HepG2 (cell line): ENCODE data around the gene CTXN1. TPM values are rescaled to one million over a fixed set of nuclear protein-coding genes. Genes with fewer than 3 reads are reported as not detected.
A peak's percentile ranks its signal among the peaks of the same experiment; 100 is the strongest.

Experiments
- ASH2L ChIP-seq: fragments of 300-600, 200-600 bp; sonication (generic); IDR thresholded peaks from 2 replicates; pipeline ENCODE4 v1.7.0; 2017; ENCODE audit warnings: low read depth, mild to moderate bottlenecking, moderate library complexity, mixed read lengths, low read length; ENCODE audit not compliant: insufficient read length
- CCAR2 ChIP-seq: fragments of 200-400 bp; formaldehyde crosslinking; optimal IDR thresholded peaks from 2 replicates; pipeline ENCODE3; 2018; ENCODE audit warnings: low read depth, mild to moderate bottlenecking, low read length, moderate library complexity
- ELK4 ChIP-seq: sonication (generic); formaldehyde crosslinking; IDR thresholded peaks from 2 replicates; pipeline ENCODE4 v1.9.0; 2021; ENCODE audit warnings: missing genetic modification reagents, borderline replicate concordance
- IKZF4 ChIP-seq: sonication (generic); formaldehyde crosslinking; IDR thresholded peaks from 2 replicates; pipeline ENCODE4 v1.5.1; 2020; ENCODE audit warnings: borderline replicate concordance, mild to moderate bottlenecking, low read depth, missing genetic modification reagents; ENCODE audit errors: not compliant biosample characterization
- JUN ChIP-seq: sonication (generic); formaldehyde crosslinking; IDR thresholded peaks from 2 replicates; pipeline ENCODE4 v1.4.0; 2020; ENCODE audit warnings: mild to moderate bottlenecking, missing genetic modification reagents
- KLF12 ChIP-seq: sonication (generic); formaldehyde crosslinking; IDR thresholded peaks from 2 replicates; pipeline ENCODE4 v1.4.0; 2020; ENCODE audit warnings: missing genetic modification reagents, borderline replicate concordance
- MLX ChIP-seq: IDR thresholded peaks from 2 replicates; pipeline ENCODE4 v1.6.1; 2016
- NFIC ChIP-seq: IDR thresholded peaks from 2 replicates; pipeline ENCODE4 v1.6.1; 2012; ENCODE audit warnings: mild to moderate bottlenecking, low read length, inconsistent platforms
- POLR2AphosphoS2 ChIP-seq: IDR thresholded peaks from 2 replicates; pipeline ENCODE4 v1.6.1; 2011; ENCODE audit warnings: low read depth, low read length, improper control_type of control experiment
- REL ChIP-seq: sonication (generic); formaldehyde crosslinking; conservative IDR thresholded peaks from 2 replicates; pipeline ENCODE4 v1.8.0; 2022; ENCODE audit warnings: mild to moderate bottlenecking, missing genetic modification reagents, moderate library complexity
- RFX3 ChIP-seq: IDR thresholded peaks from 2 replicates; pipeline ENCODE4 v1.6.1; 2016; ENCODE audit warnings: missing biosample characterization, missing genetic modification reagents
- RFX5 ChIP-seq: IDR thresholded peaks from 2 replicates; pipeline ENCODE4 v1.6.1; 2011; ENCODE audit warnings: low read depth, low read length, improper control_type of control experiment
- SP1 ChIP-seq, 2 experiments: fragments of 450-650 bp in 1 of 2; sonication (generic) in 1 of 2; formaldehyde crosslinking in 1 of 2; IDR thresholded peaks; 2 replicates each; pipeline versions ENCODE4 v1.4.0 to v1.6.1; 2016 to 2020; ENCODE audit warnings: missing genetic modification reagents in 1 of 2
- WIZ ChIP-seq: sonication (generic); formaldehyde crosslinking; IDR thresholded peaks from 2 replicates; pipeline ENCODE4 v1.5.1; 2020; ENCODE audit warnings: mild to moderate bottlenecking, missing genetic modification reagents
- ZFP37 ChIP-seq: sonication (generic); formaldehyde crosslinking; IDR thresholded peaks from 2 replicates; pipeline ENCODE4 v1.4.0; 2020; ENCODE audit warnings: missing genetic modification reagents, borderline replicate concordance
- ZNF234 ChIP-seq: sonication (generic); formaldehyde crosslinking; conservative IDR thresholded peaks from 2 replicates; pipeline ENCODE4 v1.5.1; 2020; ENCODE audit warnings: mild to moderate bottlenecking, missing genetic modification reagents
- ZNF33B ChIP-seq: sonication (generic); formaldehyde crosslinking; IDR thresholded peaks from 2 replicates; pipeline ENCODE4 v1.5.1; 2020; ENCODE audit warnings: mild to moderate bottlenecking, missing genetic modification reagents
- ZNF772 ChIP-seq: sonication (generic); formaldehyde crosslinking; IDR thresholded peaks from 2 replicates; pipeline ENCODE4 v1.5.0; 2020; ENCODE audit warnings: mild to moderate bottlenecking, missing genetic modification reagents
- polyA plus RNA-seq, 8 experiments: library from polyadenylated mRNA; depleted of rRNA in 3 of 8; stranded (reverse) in 7 of 8; unstranded in 1 of 8; fragments of >200 nt; fragmentation: Illumina TruSeq in 4 of 8; extraction: Trizol in 4 of 8; gene quantifications; 2 replicates each; pipeline versions ENCODE4 v1.2.1 to v1.2.3, GENCODE V29; 2011 to 2016; ENCODE audit warnings: low read depth in 4 of 8, missing spikeins in 1 of 8, mixed read lengths in 1 of 8; ENCODE audit not compliant: insufficient read depth in 1 of 8
- total RNA-seq, 5 experiments: library from RNA; depleted of rRNA; stranded (reverse); fragments of >200 nt; fragmentation: Illumina TruSeq; extraction: Trizol; gene quantifications; 2 replicates each; pipeline ENCODE4 v1.2.3, GENCODE V29; 2016; ENCODE audit warnings: low read depth in 1 of 5
- TF ChIP-seq, protein P1 (sequence below): sonication (generic); formaldehyde crosslinking; conservative IDR thresholded peaks from 2 replicates; pipeline ENCODE4 v1.8.0; 2022; ENCODE audit warnings: low read depth, missing genetic modification reagents
- TF ChIP-seq, protein P2 (sequence below): sonication (generic); formaldehyde crosslinking; IDR thresholded peaks from 2 replicates; pipeline ENCODE4 v1.5.0; 2020; ENCODE audit warnings: missing genetic modification reagents, mild to moderate bottlenecking, borderline replicate concordance
- TF ChIP-seq, protein P3 (sequence below): sonication (generic); formaldehyde crosslinking; IDR thresholded peaks from 2 replicates; pipeline ENCODE4 v1.4.0; 2020; ENCODE audit warnings: mild to moderate bottlenecking, missing genetic modification reagents

The CTXN1 gene
- total and polyA plus RNA-seq, 2 of the 13 experiments (the other 11 are each of a cell fraction or from before 2014, with no cell fraction given) = 0.11 TPM; not detected in 1

DNA sequence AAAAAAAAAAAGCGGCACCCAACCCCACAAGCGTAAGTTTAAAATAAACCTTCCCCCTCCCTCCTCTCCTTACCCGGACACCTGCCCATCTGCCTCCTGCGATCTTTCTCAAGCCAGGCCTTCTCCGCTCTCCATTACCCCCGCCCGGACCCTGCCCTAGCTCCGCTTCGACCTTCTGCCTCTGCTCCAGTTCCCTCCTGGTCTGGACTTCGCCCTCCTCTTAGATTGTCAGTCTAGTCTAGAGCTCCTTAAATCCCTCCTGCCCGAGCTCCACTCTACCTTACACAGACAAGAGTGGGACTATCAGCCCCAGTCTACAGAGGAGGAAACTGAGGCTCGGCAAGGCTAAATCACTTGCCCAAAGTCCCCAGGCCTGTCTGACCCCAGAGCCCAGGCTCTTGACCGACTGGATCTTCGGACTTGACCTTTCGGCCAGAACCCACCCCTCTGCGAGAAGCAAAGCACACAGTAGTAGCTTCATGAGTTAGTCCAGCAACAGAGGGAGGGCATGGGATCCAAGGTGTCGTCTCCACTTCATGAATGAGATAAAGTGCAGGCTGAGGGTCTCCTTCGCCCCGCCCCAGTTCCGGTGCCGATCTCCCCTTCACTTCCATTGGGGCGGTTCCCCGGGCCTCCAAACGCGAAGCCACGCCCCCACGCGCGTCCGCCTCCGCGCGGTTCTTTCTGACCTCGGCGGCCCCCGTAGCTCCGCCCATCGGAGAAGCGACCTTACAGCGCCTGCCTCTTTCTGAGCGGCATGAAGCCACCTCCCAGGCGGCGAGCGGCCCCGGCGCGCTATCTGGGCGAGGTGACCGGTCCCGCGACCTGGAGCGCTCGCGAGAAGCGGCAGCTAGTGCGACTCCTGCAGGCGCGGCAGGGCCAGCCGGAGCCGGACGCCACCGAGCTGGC is 6.1 kb downstream of the CTXN1 start, which contains the start of gene SNAPC2 (continued):
- TF ChIP-seq WIZ (no peak), ZNF772 (CRISPR knock-in tag) (peak; percentile 87; the same call in 1 of the 2 replicates), RFX3 (CRISPR knock-in tag) (no peak), ZNF33B (CRISPR knock-in tag) (no peak; the same call in 1 of the 2 replicates), MLX (CRISPR knock-in tag) (no peak), CCAR2 (no peak), IKZF4 (CRISPR knock-in tag) (peak; percentile 50), JUN (CRISPR knock-in tag) (no peak), NFIC (no peak), REL (CRISPR knock-in tag) (0 out of 2 replicates have a peak, but pooled peaks have one; percentile 61), SP1 (IDR thresholded peaks at IDR 0.05) (peak; percentile 85; the same call in 1 of the 2 replicates), SP1 (CRISPR knock-in tag; IDR thresholded peaks at IDR 0.05) (peak; percentile 98), RFX5 (no peak), POLR2AphosphoS2 (no peak; the same call in 1 of the 2 replicates), ASH2L (peak; percentile 62), ELK4 (no peak), KLF12 (CRISPR knock-in tag) (0 out of 2 replicates have a peak, but pooled peaks have one; percentile 79), ZFP37 (CRISPR knock-in tag) (no peak), ZNF234 (CRISPR knock-in tag) (no peak)
- TF ChIP-seq, protein P1, sequence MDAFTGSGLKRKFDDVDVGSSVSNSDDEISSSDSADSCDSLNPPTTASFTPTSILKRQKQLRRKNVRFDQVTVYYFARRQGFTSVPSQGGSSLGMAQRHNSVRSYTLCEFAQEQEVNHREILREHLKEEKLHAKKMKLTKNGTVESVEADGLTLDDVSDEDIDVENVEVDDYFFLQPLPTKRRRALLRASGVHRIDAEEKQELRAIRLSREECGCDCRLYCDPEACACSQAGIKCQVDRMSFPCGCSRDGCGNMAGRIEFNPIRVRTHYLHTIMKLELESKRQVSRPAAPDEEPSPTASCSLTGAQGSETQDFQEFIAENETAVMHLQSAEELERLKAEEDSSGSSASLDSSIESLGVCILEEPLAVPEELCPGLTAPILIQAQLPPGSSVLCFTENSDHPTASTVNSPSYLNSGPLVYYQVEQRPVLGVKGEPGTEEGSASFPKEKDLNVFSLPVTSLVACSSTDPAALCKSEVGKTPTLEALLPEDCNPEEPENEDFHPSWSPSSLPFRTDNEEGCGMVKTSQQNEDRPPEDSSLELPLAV (CRISPR knock-in tag) = no peak
- TF ChIP-seq, protein P2, sequence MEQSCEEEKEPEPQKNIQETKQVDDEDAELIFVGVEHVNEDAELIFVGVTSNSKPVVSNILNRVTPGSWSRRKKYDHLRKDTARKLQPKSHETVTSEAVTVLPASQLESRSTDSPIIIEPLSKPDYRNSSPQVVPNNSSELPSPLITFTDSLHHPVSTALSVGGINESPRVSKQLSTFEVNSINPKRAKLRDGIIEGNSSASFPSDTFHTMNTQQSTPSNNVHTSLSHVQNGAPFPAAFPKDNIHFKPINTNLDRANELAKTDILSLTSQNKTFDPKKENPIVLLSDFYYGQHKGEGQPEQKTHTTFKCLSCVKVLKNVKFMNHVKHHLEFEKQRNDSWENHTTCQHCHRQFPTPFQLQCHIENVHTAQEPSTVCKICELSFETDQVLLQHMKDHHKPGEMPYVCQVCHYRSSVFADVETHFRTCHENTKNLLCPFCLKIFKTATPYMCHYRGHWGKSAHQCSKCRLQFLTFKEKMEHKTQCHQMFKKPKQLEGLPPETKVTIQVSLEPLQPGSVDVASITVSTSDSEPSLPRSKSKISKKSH (CRISPR knock-in tag) = no peak
- TF ChIP-seq, protein P3, sequence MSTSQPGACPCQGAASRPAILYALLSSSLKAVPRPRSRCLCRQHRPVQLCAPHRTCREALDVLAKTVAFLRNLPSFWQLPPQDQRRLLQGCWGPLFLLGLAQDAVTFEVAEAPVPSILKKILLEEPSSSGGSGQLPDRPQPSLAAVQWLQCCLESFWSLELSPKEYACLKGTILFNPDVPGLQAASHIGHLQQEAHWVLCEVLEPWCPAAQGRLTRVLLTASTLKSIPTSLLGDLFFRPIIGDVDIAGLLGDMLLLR (CRISPR knock-in tag) = no peak; the same call in 1 of the 2 replicates
